HG02981 (cell line): Measurements from ENCODE around the gene EFCAB12.

Experiments
- ATAC-seq: cut with Tn5 transposase; IDR thresholded peaks from one replicate; pipeline ENCODE4 v1.9.1; 2021; ENCODE audit warnings: mild to moderate bottlenecking, moderate library complexity; ENCODE audit not compliant: unreplicated experiment

EFCAB12 gene

DNA sequence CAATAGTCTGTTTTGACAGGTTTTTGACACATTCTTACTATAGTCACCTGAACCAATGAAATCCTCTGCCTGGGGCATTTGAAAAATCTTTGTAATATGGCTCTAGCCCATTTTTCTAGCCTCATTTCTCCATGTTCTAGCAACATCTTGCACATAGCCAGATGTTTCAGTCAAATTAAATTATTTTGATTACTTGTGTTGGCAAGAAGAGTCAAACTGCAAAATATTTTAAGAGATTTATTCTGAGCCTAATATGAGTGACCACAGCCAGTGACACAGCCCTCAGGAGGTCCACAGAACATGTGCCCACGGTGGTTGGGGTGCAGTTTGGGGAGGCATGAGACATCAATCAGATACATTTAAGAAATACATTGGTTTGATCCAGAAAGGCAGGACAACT is 18.5 kb upstream of the EFCAB12 start:
- no peak for ATAC-seq

DNA sequence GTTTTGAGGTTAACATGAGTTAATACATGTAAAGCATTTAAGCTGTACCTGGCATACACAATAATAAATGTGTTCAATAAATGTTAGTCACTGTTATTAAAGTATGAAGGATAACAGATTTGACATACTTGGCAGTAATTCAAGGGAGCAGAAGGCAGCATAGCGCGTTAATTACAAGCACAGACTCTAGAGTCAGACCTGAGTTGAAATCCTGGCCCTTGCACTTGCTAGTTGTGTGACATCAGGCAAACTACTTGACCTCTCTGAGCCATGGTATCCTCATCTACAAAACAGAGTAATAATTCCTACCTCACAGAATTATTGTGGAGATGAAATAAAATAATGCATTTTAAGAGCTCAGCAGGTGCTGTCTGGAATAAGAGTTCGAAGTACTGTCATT is 17.0 kb upstream of the EFCAB12 start:
- no peak for ATAC-seq

DNA sequence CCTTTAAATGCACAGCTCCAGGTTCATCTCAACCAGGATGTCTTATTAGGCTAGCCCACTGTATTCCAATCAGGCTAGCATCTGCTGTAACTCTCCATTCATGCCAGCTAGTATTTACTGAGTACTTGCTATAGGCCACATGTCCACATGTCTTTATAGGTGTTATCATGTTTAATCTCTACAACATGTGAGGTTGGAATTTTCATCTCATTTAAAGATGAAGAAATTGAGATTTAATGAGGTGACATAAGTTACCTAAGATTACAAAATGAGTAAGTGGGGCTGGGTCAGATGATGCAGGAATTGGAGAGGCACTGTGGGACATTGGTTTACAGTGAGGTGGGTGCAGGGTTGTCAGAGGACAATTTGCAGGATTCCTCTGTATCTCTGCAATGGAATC is 14.5 kb upstream of the EFCAB12 start:
- no peak for ATAC-seq

DNA sequence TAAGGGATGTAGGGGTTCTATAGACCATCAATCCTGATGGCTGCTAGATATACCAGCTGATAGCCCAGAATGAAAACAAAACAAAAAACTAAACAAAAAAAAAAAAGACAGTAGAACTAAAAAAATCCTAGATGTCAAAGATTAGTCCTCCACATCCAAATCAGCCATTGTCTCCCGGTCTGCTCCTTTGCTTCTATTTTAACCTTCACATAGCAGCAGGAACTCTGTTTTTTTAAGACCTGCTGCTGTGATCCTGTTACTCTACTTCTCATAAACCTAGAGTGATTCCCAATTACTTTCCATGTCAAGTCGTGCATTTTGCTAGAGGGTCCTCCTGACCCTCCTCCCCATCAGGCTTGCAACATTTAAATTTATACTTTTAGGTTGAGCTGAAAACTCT is 14.1 kb upstream of the EFCAB12 start:
- no peak for ATAC-seq

DNA sequence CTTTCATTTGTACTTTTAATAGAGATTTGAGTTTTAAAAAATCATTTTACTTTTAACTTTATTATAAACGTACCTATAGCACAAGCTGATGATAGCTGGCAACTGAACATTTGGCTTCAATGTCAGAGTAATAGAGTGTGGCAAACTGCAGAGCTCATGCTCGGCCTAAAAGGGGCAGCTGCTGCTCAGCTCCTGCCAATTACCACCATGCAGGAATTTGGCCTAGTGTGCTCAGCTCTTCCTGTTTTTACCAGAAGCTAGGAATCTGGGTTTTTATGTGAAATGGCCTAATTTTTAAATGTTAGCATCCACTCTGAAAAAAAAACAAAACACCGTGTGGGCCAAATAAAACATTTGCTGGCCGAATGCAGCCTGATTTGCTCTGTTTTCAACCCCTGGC is 13.3 kb upstream of the EFCAB12 start:
- ATAC-seq: no peak

DNA sequence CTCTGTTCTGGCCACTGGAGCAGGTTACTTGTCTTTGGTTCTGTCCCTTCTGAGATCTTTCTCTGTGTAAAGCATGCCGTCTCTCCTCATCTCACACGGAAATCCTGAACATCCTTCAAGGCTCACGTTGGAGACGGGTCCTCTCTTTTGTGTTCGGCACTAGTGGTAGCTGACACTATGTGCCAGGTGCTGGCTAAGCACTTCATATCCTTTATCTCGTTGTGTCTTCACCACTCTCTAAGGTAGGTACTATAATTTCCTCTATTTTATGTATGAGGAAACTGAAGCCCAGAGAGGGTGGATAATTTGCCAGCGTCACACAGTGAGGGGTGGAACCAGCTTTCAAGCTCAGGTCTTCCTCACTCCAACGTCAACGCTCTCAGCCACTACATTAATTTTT is 12.8 kb upstream of the EFCAB12 start:
- no peak for ATAC-seq

DNA sequence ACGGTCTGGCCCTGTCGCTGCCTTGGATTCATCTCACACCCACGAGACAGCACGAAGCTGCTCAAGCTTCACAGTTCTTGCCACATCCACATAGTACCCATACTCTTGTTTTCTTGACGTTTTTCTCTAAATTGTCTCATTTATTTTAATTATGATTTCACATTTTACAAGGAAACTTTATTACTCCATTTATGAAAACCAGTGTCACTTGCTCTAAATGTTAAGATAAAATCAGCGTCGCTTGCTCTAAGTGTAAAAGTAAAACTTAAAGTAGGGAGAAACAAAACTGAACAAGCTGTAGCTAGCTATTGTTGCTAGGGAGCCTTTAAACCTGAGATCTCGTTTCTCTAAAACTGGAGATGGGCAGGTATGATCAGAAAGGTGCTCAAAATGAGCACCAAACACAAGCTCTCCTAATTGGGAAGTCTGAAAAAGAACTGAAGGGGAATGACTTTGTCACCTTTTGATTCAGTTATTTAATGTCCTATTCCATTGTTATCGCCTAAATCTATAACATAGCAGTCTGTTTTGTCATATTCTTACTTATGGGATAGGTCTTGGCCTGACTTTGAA is 12.3 kb upstream of the EFCAB12 start:
- ATAC-seq: peak; percentile 26

DNA sequence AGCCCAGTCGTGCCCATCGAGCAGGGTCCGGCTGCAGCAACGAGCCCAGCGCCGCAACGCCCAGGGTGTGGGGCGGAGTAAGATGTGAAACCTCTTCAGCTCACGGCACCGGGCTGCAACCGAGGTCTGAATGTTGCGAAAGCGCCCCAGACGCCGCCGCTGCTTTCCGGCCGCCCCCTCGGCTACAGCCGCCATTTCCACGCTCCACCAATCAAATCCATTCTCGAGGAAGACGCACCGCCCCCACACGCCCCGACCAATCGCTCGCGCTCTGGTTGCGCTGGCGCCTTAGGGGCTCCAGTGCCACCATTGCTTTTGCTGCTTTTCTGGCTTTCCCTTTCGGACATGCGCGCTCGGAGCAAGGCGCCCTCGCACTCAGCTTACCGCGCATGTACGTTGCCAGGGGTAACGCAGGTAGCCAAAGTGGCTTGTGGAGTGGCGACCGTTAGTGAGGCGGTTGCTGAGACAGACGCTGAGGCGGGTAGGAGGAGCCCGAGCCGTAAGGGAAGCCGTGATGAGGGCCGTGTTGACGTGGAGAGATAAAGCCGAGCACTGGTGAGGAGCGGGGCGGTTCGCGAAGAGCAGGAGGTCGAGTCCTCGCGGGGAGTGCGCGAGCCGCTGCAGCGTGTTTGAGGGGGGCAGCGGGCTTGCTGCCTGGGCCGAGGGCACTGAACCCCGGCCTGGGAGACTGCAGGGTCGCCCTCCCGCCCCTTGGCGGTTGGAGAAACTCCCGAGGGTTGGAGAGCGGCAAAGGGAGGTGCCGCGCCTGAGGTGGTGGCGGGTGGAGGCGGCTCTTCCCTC is 11.6 kb upstream of the EFCAB12 start, which contains the start of the genes IFT122 and MBD4:
Gene IFT122, plus strand, starts transcription at position 408 of the 801 bp plus-strand sequence. Its CDS starts 107 bp downstream, at position 515.
Gene MBD4, minus strand, starts transcription at position 132 of the 801 bp plus-strand sequence. Its CDS starts 115 bp downstream, at position 17.
- peak; percentile 89 for ATAC-seq

DNA sequence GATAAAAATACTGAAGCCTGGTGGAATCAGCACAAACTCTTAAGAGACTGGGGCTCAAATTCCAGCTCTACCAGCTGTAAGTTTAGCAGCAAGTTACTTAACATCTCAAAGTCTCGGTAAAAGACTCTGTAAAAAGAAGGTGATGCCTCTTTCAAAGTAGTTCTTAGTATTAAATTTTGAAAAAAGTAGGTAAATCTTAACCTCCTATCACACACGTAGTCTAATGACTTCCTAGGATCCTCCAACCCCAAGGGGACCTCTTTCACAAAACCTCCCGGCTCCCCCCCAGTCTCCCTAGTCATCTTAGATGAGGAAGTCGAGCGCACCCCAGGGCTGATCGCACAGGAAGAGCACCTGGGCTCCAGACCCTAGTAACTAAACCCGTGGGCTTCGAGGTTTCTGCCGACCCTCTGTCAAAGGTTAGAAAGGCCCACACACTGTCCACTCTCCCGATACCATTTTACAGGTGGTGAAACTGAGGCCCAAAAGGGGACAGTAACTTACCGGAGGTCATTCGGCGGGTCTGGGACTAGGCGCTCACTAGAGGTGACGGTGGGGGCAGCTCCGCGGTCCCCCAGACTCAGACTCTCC is 10.9 kb upstream of the EFCAB12 start:
- ATAC-seq: peak; percentile 7

DNA sequence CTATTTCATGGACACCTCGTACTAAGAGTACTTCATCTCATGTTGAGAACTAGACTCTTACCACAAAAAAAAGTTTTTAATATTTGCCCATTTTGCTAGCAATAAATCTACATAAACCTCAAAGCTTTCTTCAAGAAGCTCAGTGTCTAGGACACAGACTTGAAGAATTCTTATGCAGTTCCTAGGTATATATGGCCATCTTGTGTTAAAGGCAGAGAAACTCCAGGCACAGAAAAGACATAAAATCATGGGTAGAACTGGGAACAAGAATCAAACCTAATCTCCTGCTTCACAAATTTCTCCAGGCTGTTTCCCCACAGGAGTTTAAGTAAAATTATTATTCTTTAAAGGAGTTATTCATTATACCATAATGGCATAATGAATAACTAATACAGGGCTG is 6.9 kb upstream of the EFCAB12 start:
- ATAC-seq: no peak

DNA sequence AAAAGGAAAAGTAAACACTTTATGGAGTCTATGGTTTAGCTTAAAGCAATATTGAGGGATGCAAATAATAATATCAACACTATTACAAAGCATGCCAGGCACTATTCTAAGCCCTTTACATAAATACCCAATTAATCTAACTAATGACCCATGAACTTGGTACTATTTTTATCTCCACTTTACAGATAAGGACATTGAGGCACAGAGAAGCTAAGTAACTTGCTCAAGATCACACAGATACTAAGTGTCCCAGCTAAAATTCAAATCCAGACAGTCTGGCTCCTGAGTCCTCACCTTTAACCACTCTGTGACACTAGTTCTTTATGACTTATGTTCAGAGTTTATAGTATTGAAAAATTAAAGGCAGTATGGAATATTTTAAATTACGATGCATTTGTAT is 5.7 kb upstream of the EFCAB12 start:
- no peak for ATAC-seq

DNA sequence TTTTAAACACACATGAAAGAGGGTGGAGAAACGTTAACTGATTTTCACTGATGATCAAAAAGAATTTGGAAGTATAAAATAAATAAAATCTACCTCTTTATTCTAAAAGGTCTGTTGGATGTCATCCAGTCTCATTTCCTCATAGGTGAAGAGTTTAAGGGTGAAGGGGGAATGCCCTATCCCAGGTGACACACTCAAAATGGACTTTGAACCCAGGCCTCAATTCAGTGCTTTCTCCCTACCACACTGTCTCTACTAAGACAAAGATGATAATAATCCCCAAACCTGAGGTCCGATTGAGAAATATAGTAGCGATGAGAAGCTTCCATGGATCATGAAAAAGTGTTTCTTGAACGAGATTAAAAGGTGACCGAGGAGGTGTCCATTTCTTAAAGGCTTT is 5.1 kb upstream of the EFCAB12 start:
- ATAC-seq: no peak

DNA sequence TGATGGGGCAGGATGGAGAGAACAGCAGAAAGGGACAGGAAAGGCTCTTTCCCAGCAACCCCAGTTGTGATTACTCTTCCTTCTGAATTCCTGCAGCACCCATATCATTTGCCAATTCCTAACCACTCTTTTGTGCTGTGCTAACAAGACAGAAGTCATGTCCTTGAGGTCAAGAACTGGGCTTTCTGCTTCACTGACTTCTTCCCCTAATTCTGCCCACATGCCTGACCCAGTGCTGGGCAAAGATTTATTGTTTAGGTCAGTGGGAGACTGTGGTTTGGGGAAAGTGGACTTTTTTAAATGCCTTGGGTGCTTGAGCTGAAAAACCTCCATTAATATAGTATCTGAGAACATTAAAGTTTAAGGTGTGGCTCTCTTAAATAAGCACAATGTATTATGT is 4.2 kb upstream of the EFCAB12 start:
- ATAC-seq: no peak

DNA sequence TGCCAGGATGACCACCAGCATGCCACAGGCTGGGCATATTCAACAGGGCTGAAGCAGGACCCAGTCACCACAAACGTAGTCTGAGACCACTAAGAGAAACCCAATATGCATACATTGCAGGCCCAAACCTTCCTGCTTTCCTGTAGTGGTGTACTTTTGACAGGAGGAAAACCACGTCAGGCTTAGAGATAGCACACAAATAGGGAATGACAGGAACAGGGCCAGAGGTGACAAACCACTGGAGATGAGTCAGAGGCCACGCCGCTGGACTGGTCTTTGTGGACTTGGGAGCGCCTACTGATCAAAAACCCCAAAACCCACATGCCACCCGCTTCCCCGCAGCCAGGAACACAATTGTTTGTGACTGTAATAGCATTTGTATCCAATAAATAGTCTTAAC is 3.6 kb upstream of the EFCAB12 start:
- ATAC-seq: no peak

DNA sequence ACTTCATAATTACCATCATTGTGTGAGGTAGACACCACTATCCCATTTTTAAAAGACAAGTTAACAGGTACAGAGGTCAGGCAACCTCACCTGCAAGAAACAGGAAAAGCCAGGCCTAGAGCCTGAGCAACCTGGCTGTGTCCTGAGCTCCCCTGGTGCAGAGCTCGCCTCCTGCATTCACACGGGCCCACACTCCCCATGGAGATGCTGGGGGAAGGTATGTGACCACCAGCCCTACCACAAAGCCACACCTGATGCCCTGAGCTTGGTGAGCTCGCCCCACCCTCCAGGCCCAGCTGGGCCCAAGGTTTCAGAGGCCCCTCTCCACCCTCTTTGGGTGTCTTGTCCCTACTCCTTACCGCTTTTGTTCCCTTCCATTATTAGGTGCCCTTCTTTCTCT is 1.2 kb upstream of the EFCAB12 start:
- ATAC-seq: no peak

DNA sequence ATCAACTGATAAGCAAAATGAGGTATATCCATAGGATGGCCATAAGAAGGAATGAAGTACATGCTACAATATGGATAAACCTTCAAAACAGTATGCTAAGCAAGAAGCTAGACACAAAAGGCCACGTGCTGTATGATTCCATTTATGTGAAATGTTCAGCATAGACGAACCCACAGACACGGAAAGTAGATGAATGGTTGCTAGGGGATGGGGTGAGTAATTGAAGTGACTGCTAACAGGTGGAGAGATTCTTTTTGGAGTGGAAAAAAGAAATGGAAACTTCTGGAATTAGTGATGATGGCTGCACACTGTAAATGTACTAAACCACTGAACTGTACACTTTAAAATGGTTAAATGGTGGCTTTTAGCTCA is 630 bp upstream of the EFCAB12 start:
- no peak for ATAC-seq

DNA sequence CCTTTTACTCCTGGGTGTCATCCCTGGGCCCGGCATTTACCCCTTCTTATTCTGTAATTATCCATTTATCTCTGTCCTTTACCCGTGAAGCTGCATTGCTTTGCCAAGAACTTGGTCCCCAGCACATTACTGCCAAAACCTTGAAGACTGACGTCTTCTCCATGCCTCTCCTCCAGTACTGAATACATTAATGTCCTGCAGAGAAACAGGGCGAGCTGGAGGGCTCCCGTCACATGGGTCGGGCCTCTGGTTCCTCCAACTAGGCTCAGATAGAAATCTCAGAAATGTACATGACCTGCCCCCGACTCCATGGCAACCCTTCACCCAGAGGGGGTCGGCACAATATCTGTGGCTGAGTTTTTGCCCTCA is 445 bp downstream of the EFCAB12 start:
- no peak for ATAC-seq

DNA sequence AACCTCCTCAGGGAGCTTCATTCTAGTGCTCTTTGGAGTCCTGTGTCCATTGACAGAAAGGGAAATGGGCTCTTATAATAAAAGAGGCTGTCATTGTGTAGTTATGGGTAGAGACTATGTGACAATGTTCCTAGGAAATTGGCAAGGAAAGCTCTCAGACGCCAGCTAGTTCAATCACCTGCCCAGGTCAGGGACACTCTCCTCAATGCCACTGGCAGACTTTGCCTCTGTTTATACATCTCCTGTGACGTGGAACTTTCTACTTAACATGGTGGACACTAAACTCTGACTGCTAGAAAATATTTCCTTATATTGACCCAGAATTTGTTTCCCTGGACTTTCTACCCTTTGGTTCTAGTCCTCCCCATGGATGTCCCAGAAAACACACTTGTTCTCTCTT is 2.8 kb downstream of the EFCAB12 start:
- no peak for ATAC-seq

DNA sequence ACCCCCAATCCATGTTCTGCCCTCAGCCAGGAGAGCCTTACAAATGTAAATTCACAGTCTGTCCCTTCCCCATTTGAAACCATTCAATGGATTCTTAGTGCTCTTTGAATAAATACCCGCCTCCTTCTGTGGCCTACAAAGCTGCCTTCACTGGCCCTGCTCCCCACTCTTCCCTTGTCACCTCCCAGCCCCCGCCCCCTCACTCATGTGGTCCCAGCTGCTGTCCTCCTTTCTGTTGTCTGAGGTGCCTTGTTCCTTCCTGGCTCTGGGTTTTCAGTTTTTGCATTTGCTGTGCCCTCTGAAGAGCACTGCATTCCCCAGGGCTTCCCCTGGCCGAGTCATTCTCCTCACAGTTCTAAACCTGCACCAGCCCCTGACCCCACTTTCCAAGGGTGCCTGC is 3.2 kb downstream of the EFCAB12 start:
- no peak for ATAC-seq

DNA sequence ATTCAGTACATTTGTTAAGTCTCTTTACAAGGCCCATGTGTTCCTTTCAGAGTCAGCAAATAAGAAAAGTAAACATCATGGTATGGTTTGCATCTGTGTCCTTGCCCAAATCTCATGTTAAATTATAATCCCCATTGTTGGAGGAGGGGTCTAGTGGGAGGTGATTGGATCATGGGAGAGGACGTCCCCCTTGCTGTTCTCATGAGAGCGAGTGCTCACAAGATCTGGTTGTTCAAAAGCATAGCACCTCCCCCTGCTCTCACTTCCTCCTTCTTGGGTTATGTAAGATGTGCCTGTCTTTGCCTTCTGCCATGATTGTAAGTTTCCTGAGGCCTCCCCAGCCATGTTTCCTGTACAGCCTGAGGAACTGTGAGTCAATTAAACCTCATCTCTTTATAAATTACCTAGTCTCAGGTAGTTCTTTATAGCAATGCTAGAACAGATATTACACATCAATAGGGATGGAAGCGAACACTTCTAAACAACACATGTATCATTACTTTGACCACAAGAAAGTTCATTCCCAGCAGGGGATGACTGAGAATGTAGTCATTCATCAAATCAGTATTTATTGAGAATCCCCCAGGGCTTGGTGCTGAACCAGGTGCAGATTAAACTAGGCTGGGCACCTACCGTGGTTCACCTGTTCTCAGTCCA is 4.1 kb downstream of the EFCAB12 start:
- ATAC-seq: peak; percentile 65

DNA sequence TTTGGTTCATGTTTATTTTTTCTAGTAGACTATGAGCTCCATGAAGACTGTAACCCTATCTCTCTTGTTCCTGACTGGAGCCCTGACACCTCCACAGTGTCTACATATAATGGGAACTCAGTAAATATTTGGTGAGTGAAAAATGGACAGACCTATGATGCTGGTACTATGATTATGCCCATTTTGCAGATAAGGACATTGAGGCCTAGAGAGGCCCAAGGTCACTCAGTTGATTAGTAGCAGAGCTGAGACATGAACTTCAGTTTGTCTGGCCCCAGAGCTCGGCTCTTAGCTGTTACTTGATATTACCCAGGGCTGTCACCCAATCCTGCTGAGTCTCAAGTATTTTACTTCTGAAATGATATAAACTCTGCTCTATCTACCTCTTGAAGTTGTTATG is 5.5 kb downstream of the EFCAB12 start:
- ATAC-seq: no peak
